ENCODE data around the gene SLC35F3.

SLC35F3 gene

GRCh38 chr1:234040446-234041317 lies 136.2 kb downstream of the SLC35F3 start:
- DNase-seq (ENCODE audit: low spot score) = no peak

GRCh38 chr1:234044079-234044478 lies 139.6 kb downstream of the SLC35F3 start:
- no peak for DNase-seq (ENCODE audit: low spot score)

GRCh38 chr1:234047123-234047522 lies 142.6 kb downstream of the SLC35F3 start:
- no peak for DNase-seq (ENCODE audit: low spot score)

GRCh38 chr1:234062166-234062565 lies 157.7 kb downstream of the SLC35F3 start:
- no peak for DNase-seq (ENCODE audit: low spot score)

GRCh38 chr1:234065794-234066447 lies 161.4 kb downstream of the SLC35F3 start:
- DNase-seq (ENCODE audit: low spot score) = peak; percentile 59

- DNase-seq (ENCODE audit: low spot score) = no peak
Observed at GRCh38 chr1:234067581-234068337, 163.3 kb downstream of the SLC35F3 start.

- no peak for DNase-seq (ENCODE audit: low spot score)
Observed at GRCh38 chr1:234069760-234070159, 165.3 kb downstream of the SLC35F3 start.

GRCh38 chr1:234072793-234073192 lies 168.3 kb downstream of the SLC35F3 start:
- DNase-seq (ENCODE audit: low spot score) = no peak

- DNase-seq (ENCODE audit: low spot score) = no peak
Observed at GRCh38 chr1:234078143-234078542, 173.7 kb downstream of the SLC35F3 start.

GRCh38 chr1:234079896-234080295 lies 175.4 kb downstream of the SLC35F3 start:
- DNase-seq (ENCODE audit: low spot score) = no peak

- no peak for DNase-seq (ENCODE audit: low spot score)
Observed at GRCh38 chr1:234083460-234083859, 179.0 kb downstream of the SLC35F3 start.

GRCh38 chr1:234089396-234089795 lies 184.9 kb downstream of the SLC35F3 start:
- no peak for DNase-seq (ENCODE audit: low spot score)

GRCh38 chr1:234090212-234091064 lies 186.0 kb downstream of the SLC35F3 start:
- DNase-seq (ENCODE audit: low spot score) = no peak

GRCh38 chr1:234091065-234091401 lies 186.6 kb downstream of the SLC35F3 start:
- no peak for DNase-seq (ENCODE audit: low spot score)

GRCh38 chr1:234091876-234092275 lies 187.4 kb downstream of the SLC35F3 start:
- DNase-seq (ENCODE audit: low spot score) = no peak

- DNase-seq (ENCODE audit: low spot score) = no peak
Observed at GRCh38 chr1:234093107-234093506, 188.6 kb downstream of the SLC35F3 start.

- no peak for DNase-seq (ENCODE audit: low spot score)
Observed at GRCh38 chr1:234093741-234094140, 189.3 kb downstream of the SLC35F3 start.

GRCh38 chr1:234094172-234094571 lies 189.7 kb downstream of the SLC35F3 start:
- no peak for DNase-seq (ENCODE audit: low spot score)

GRCh38 chr1:234096161-234096770 lies 191.8 kb downstream of the SLC35F3 start:
- no peak for DNase-seq (ENCODE audit: low spot score)

- DNase-seq (ENCODE audit: low spot score) = no peak
Observed at GRCh38 chr1:234102583-234102982, 198.1 kb downstream of the SLC35F3 start.

- DNase-seq (ENCODE audit: low spot score) = no peak
Observed at GRCh38 chr1:234103198-234103597, 198.7 kb downstream of the SLC35F3 start.
